ENCODE measurements around the gene PIRT. TPM values are rescaled to one million over a fixed set of nuclear protein-coding genes. Genes with fewer than 3 reads are reported as not detected.

PIRT gene
- total RNA-seq, 1 donor = 0.10 TPM

- Histone ChIP-seq H3K9me3 (ENCODE audit: low read depth, low read length) (no peaks in the 10 kb centered on the region), H3K4me1 (ENCODE audit: insufficient read depth, low read length) (no peaks in the 10 kb centered on the region), H3K27me3 (ENCODE audit: insufficient read depth, low read length) (no peaks in the 10 kb centered on the region), H3K4me3 (ENCODE audit: low read length) (no peak overlapping the region)
Measured at GRCh38 chr17:10838682-10839081, 795 bp upstream of the PIRT start.

- H3K4me3 ChIP-seq (ENCODE audit: low read length) = no peak overlapping the region
- H3K4me1 ChIP-seq (ENCODE audit: insufficient read depth, low read length) = no peaks in the 10 kb centered on the region
- H3K9me3 ChIP-seq (ENCODE audit: low read depth, low read length) = no peaks in the 10 kb centered on the region
- no peaks in the 10 kb centered on the region for H3K27me3 ChIP-seq (ENCODE audit: insufficient read depth, low read length)
Measured at GRCh38 chr17:10836966-10837590, 809 bp downstream of the PIRT start.

- Histone ChIP-seq H3K4me1 (ENCODE audit: insufficient read depth, low read length) (no peaks in the 10 kb centered on the region), H3K27me3 (ENCODE audit: insufficient read depth, low read length) (no peaks in the 10 kb centered on the region), H3K4me3 (ENCODE audit: low read length) (no peak overlapping the region), H3K9me3 (ENCODE audit: low read depth, low read length) (no peaks in the 10 kb centered on the region)
Measured at GRCh38 chr17:10836145-10836544, 1.7 kb downstream of the PIRT start.

GRCh38 chr17:10831696-10832095 lies 6.2 kb downstream of the PIRT start:
- H3K27me3 ChIP-seq (ENCODE audit: insufficient read depth, low read length) = no peaks in the 10 kb centered on the region
- no peaks in the 10 kb centered on the region for H3K4me1 ChIP-seq (ENCODE audit: insufficient read depth, low read length)
- no peak overlapping the region for H3K4me3 ChIP-seq (ENCODE audit: low read length)
- H3K9me3 ChIP-seq (ENCODE audit: low read depth, low read length) = no peaks in the 10 kb centered on the region

GRCh38 chr17:10827898-10828552 lies 9.9 kb downstream of the PIRT start:
- Histone ChIP-seq H3K4me1 (ENCODE audit: insufficient read depth, low read length) (no peaks in the 10 kb centered on the region), H3K27me3 (ENCODE audit: insufficient read depth, low read length) (no peaks in the 10 kb centered on the region), H3K9me3 (ENCODE audit: low read depth, low read length) (no peaks in the 10 kb centered on the region), H3K4me3 (ENCODE audit: low read length) (no peak overlapping the region)

- Histone ChIP-seq H3K27me3 (ENCODE audit: insufficient read depth, low read length) (no peaks in the 10 kb centered on the region), H3K9me3 (ENCODE audit: low read depth, low read length) (no peaks in the 10 kb centered on the region), H3K4me3 (ENCODE audit: low read length) (no peak overlapping the region), H3K4me1 (ENCODE audit: insufficient read depth, low read length) (no peaks in the 10 kb centered on the region)
Measured at GRCh38 chr17:10824874-10825273, 13.0 kb downstream of the PIRT start.

- no peaks in the 10 kb centered on the region for H3K9me3 ChIP-seq (ENCODE audit: low read depth, low read length)
- H3K4me3 ChIP-seq (ENCODE audit: low read length) = no peak overlapping the region
- no peaks in the 10 kb centered on the region for H3K4me1 ChIP-seq (ENCODE audit: insufficient read depth, low read length)
- H3K27me3 ChIP-seq (ENCODE audit: insufficient read depth, low read length) = no peaks in the 10 kb centered on the region
Measured at GRCh38 chr17:10821770-10822169, 16.1 kb downstream of the PIRT start.

- Histone ChIP-seq H3K4me1 (ENCODE audit: insufficient read depth, low read length) (no peaks in the 10 kb centered on the region), H3K4me3 (ENCODE audit: low read length) (no peak overlapping the region), H3K27me3 (ENCODE audit: insufficient read depth, low read length) (no peaks in the 10 kb centered on the region), H3K9me3 (ENCODE audit: low read depth, low read length) (no peaks in the 10 kb centered on the region)
Measured at GRCh38 chr17:10821054-10821453, 16.8 kb downstream of the PIRT start.

- Histone ChIP-seq H3K4me3 (ENCODE audit: low read length) (no peak overlapping the region), H3K27me3 (ENCODE audit: insufficient read depth, low read length) (no peaks in the 10 kb centered on the region), H3K9me3 (ENCODE audit: low read depth, low read length) (no peaks in the 10 kb centered on the region), H3K4me1 (ENCODE audit: insufficient read depth, low read length) (no peaks in the 10 kb centered on the region)
Measured at GRCh38 chr17:10815319-10815718, 22.6 kb downstream of the PIRT start.

- no peaks in the 10 kb centered on the region for H3K9me3 ChIP-seq (ENCODE audit: low read depth, low read length)
Measured at GRCh38 chr17:10814075-10814474, 23.8 kb downstream of the PIRT start.

GRCh38 chr17:10812674-10813073 lies 25.2 kb downstream of the PIRT start:
- no peaks in the 10 kb centered on the region for H3K9me3 ChIP-seq (ENCODE audit: low read depth, low read length)
- no peaks in the 10 kb centered on the region for H3K4me1 ChIP-seq (ENCODE audit: insufficient read depth, low read length)
- no peaks in the 10 kb centered on the region for H3K27me3 ChIP-seq (ENCODE audit: insufficient read depth, low read length)
- no peak overlapping the region for H3K4me3 ChIP-seq (ENCODE audit: low read length)

More at GRCh38 chr17:10814075-10814474, 23.8 kb downstream of the PIRT start:
- no peaks in the 10 kb centered on the region for H3K4me1 ChIP-seq (ENCODE audit: insufficient read depth, low read length)
- H3K4me3 ChIP-seq (ENCODE audit: low read length) = no peak overlapping the region
- H3K27me3 ChIP-seq (ENCODE audit: insufficient read depth, low read length) = no peaks in the 10 kb centered on the region

GRCh38 chr17:10809605-10810004 lies 28.3 kb downstream of the PIRT start:
- H3K9me3 ChIP-seq (ENCODE audit: low read depth, low read length) = no peaks in the 10 kb centered on the region
- no peaks in the 10 kb centered on the region for H3K27me3 ChIP-seq (ENCODE audit: insufficient read depth, low read length)
- no peaks in the 10 kb centered on the region for H3K4me1 ChIP-seq (ENCODE audit: insufficient read depth, low read length)
- no peak overlapping the region for H3K4me3 ChIP-seq (ENCODE audit: low read length)

GRCh38 chr17:10807704-10808128 lies 30.2 kb downstream of the PIRT start:
- Histone ChIP-seq H3K9me3 (ENCODE audit: low read depth, low read length) (no peaks in the 10 kb centered on the region), H3K4me1 (ENCODE audit: insufficient read depth, low read length) (no peaks in the 10 kb centered on the region), H3K4me3 (ENCODE audit: low read length) (no peak overlapping the region), H3K27me3 (ENCODE audit: insufficient read depth, low read length) (no peaks in the 10 kb centered on the region)

- no peaks in the 10 kb centered on the region for H3K9me3 ChIP-seq (ENCODE audit: low read depth, low read length)
- no peaks in the 10 kb centered on the region for H3K4me1 ChIP-seq (ENCODE audit: insufficient read depth, low read length)
- H3K27me3 ChIP-seq (ENCODE audit: insufficient read depth, low read length) = no peaks in the 10 kb centered on the region
- H3K4me3 ChIP-seq (ENCODE audit: low read length) = no peak overlapping the region
Measured at GRCh38 chr17:10806545-10807262, 31.2 kb downstream of the PIRT start.

- Histone ChIP-seq H3K27me3 (ENCODE audit: insufficient read depth, low read length) (no peaks in the 10 kb centered on the region), H3K9me3 (ENCODE audit: low read depth, low read length) (no peaks in the 10 kb centered on the region), H3K4me3 (ENCODE audit: low read length) (no peak overlapping the region), H3K4me1 (ENCODE audit: insufficient read depth, low read length) (no peaks in the 10 kb centered on the region)
Measured at GRCh38 chr17:10805911-10806310, 32.0 kb downstream of the PIRT start.
